H9 (cell line): Measurements from ENCODE around the gene MRPL1. TPM values are rescaled to one million over a fixed set of nuclear protein-coding genes. Genes with fewer than 3 reads are reported as not detected.

ENCODE experiments used
- DNase-seq: peaks from one replicate; pipeline ENCODE4 v3.0.0-alpha.2; 2017
- H2AFZ ChIP-seq: one replicate; pipeline ENCODE4 v1.6.1; 2013; ENCODE audit warnings: mild to moderate bottlenecking, low read length, control low read depth, moderate library complexity
- H2AK5ac ChIP-seq: 2 replicates; pipeline ENCODE4 v1.6.1; 2013; ENCODE audit warnings: low read length, control low read depth, mixed read lengths; ENCODE audit not compliant: insufficient read length
- H2BK120ac ChIP-seq: one replicate; pipeline ENCODE4 v1.6.1; 2013; ENCODE audit warnings: low read depth, mild to moderate bottlenecking, low read length, control low read depth, inconsistent platforms; ENCODE audit not compliant: poor library complexity, severe bottlenecking
- H2BK12ac ChIP-seq: 2 replicates; pipeline ENCODE4 v1.6.1; 2013; ENCODE audit warnings: low read length, control low read depth, mixed read lengths, low read depth; ENCODE audit not compliant: insufficient read length
- H2BK15ac ChIP-seq: 2 replicates; pipeline ENCODE4 v1.6.1; 2013; ENCODE audit warnings: low read depth, low read length, control low read depth
- H2BK20ac ChIP-seq: one replicate; pipeline ENCODE4 v1.6.1; 2013; ENCODE audit warnings: low read depth, mild to moderate bottlenecking, low read length, control low read depth, inconsistent platforms; ENCODE audit not compliant: poor library complexity, severe bottlenecking
- H2BK5ac ChIP-seq: 2 replicates; pipeline ENCODE4 v1.6.1; 2013; ENCODE audit warnings: low read length, control low read depth, mixed read lengths; ENCODE audit not compliant: insufficient read length
- H3K14ac ChIP-seq: 2 replicates; pipeline ENCODE4 v1.6.1; 2013; ENCODE audit warnings: low read length, control low read depth; ENCODE audit not compliant: insufficient read depth
- H3K18ac ChIP-seq: 2 replicates; pipeline ENCODE4 v1.6.1; 2013; ENCODE audit warnings: low read depth, mild to moderate bottlenecking, mixed read lengths, low read length, control low read depth; ENCODE audit not compliant: insufficient read length
- H3K23ac ChIP-seq: 2 replicates; pipeline ENCODE4 v1.6.1; 2013; ENCODE audit warnings: low read length, control low read depth, mixed read lengths, low read depth; ENCODE audit not compliant: insufficient read length
- H3K23me2 ChIP-seq: 2 replicates; pipeline ENCODE4 v1.6.1; 2013; ENCODE audit warnings: low read depth, mild to moderate bottlenecking, mixed read lengths, low read length, control low read depth; ENCODE audit not compliant: insufficient read length, poor library complexity, severe bottlenecking
- H3K27ac ChIP-seq: 2 replicates; pipeline ENCODE4 v1.5.1; 2013; ENCODE audit warnings: low read length, control low read depth, mixed read lengths, low read depth; ENCODE audit not compliant: insufficient read length
- H3K27me3 ChIP-seq: 2 replicates; pipeline ENCODE4 v1.6.1; 2013; ENCODE audit warnings: low read length, control low read depth, inconsistent platforms; ENCODE audit not compliant: insufficient read depth
- H3K4ac ChIP-seq: 2 replicates; pipeline ENCODE4 v1.6.1; 2013; ENCODE audit warnings: low read depth, mild to moderate bottlenecking, control low read depth, inconsistent platforms, low read length, moderate library complexity
- H3K4me1 ChIP-seq: 2 replicates; pipeline ENCODE4 v1.6.1; 2013; ENCODE audit warnings: low read length, control low read depth, inconsistent platforms; ENCODE audit not compliant: insufficient read depth
- H3K4me2 ChIP-seq: 2 replicates; pipeline ENCODE4 v1.6.1; 2013; ENCODE audit warnings: low read length, control low read depth, mixed read lengths; ENCODE audit not compliant: insufficient read length, insufficient read depth
- H3K56ac ChIP-seq: 2 replicates; pipeline ENCODE4 v1.6.1; 2013; ENCODE audit warnings: low read depth, mild to moderate bottlenecking, mixed read lengths, low read length, control low read depth; ENCODE audit not compliant: insufficient read length
- H3K79me1 ChIP-seq: 2 replicates; pipeline ENCODE4 v1.6.1; 2013; ENCODE audit warnings: low read depth, mild to moderate bottlenecking, moderate library complexity, low read length, control low read depth, inconsistent platforms; ENCODE audit not compliant: insufficient read depth, poor library complexity, severe bottlenecking
- H3K79me2 ChIP-seq: 2 replicates; pipeline ENCODE4 v1.6.1; 2013; ENCODE audit warnings: low read length, control low read depth, inconsistent platforms; ENCODE audit not compliant: insufficient read depth
- H3K9ac ChIP-seq: 2 replicates; pipeline ENCODE4 v1.6.1; 2013; ENCODE audit warnings: low read length, control low read depth, mixed read lengths; ENCODE audit not compliant: insufficient read length; ENCODE audit errors: extremely low read depth
- H3K9me3 ChIP-seq: one replicate; pipeline ENCODE4 v1.6.1; 2013; ENCODE audit warnings: low read depth, low read length, inconsistent platforms; ENCODE audit not compliant: control insufficient read depth
- H3T11ph ChIP-seq: one replicate; pipeline ENCODE4 v1.6.1; 2013; ENCODE audit warnings: mild to moderate bottlenecking, low read length, control low read depth, inconsistent platforms
- H4K20me1 ChIP-seq: one replicate; pipeline ENCODE4 v1.6.1; 2013; ENCODE audit not compliant: control insufficient read depth, insufficient read length, insufficient read depth
- H4K5ac ChIP-seq: 2 replicates; pipeline ENCODE4 v1.6.1; 2013; ENCODE audit warnings: low read depth, mild to moderate bottlenecking, mixed read lengths, low read length, control low read depth; ENCODE audit not compliant: insufficient read length
- H4K8ac ChIP-seq: replicated peaks from 2 replicates; pipeline ENCODE4 v1.6.1; 2013; ENCODE audit warnings: low read length, control low read depth, mixed read lengths, low read depth; ENCODE audit not compliant: insufficient read length
- H4K91ac ChIP-seq: 2 replicates; pipeline ENCODE4 v1.6.1; 2013; ENCODE audit warnings: low read depth, mild to moderate bottlenecking, moderate library complexity, mixed read lengths, low read length, control low read depth; ENCODE audit not compliant: insufficient read length
- H3K27ac Mint-ChIP-seq, 3 experiments: 2 replicates in 2 of 3; 3 replicates in 1 of 3; pipeline ENCODE4 v1.8.0; 2020 to 2021; ENCODE audit warnings: mixed read lengths in 3 of 3, mild to moderate bottlenecking in 1 of 3, moderate library complexity in 1 of 3
- H3K27me3 Mint-ChIP-seq: 2 replicates; pipeline ENCODE4 v1.8.0; 2021; ENCODE audit warnings: low read depth, mild to moderate bottlenecking, moderate library complexity, mixed read lengths
- H3K36me3 Mint-ChIP-seq, 3 experiments: 2 replicates in 2 of 3; 3 replicates in 1 of 3; pipeline ENCODE4 v1.8.0; 2020 to 2021; ENCODE audit warnings: low read depth in 3 of 3, mixed read lengths in 3 of 3; ENCODE audit not compliant: insufficient read depth in 1 of 3
- H3K4me1 Mint-ChIP-seq, 2 experiments: 2 replicates each; pipeline ENCODE4 v1.8.0; 2020; ENCODE audit warnings: mixed read lengths in 2 of 2
- H3K4me3 Mint-ChIP-seq, 2 experiments: 2 replicates in 1 of 2; 3 replicates in 1 of 2; pipeline ENCODE4 v1.8.0; 2020 to 2021; ENCODE audit warnings: mild to moderate bottlenecking in 2 of 2, mixed read lengths in 2 of 2, moderate library complexity in 1 of 2
- H3K9me3 Mint-ChIP-seq, 2 experiments: 2 replicates in 1 of 2; 3 replicates in 1 of 2; pipeline ENCODE4 v1.8.0; 2020; ENCODE audit warnings: mild to moderate bottlenecking in 2 of 2, mixed read lengths in 2 of 2, moderate library complexity in 1 of 2
- WGBS: extraction: QIAGEN DNeasy Blood & Tissue Kit; methylation state at CpG from one replicate; pipeline ENCODE4 v1.1.7; 2013; ENCODE audit warnings: missing lambda C conversion rate, low lambda C conversion rate, mixed read lengths; ENCODE audit not compliant: insufficient read length; ENCODE audit errors: extremely low coverage; 5-methylcytosine and 5-hydroxymethylcytosine counted together
- total RNA-seq: library from RNA; stranded (reverse); gene quantifications from 2 replicates; pipeline ENCODE4 v1.2.1, GENCODE V29; 2021
- TF ChIP-seq, protein P1 (sequence below): fragments of 200-600 bp; sonication (generic); conservative IDR thresholded peaks from 3 replicates; pipeline ENCODE4 v1.8.0; 2021; ENCODE audit warnings: antibody characterized with exemption, mild to moderate bottlenecking

The MRPL1 gene
- total RNA-seq, 1 experiment from 2014 or later, result 39.0 TPM

DNA sequence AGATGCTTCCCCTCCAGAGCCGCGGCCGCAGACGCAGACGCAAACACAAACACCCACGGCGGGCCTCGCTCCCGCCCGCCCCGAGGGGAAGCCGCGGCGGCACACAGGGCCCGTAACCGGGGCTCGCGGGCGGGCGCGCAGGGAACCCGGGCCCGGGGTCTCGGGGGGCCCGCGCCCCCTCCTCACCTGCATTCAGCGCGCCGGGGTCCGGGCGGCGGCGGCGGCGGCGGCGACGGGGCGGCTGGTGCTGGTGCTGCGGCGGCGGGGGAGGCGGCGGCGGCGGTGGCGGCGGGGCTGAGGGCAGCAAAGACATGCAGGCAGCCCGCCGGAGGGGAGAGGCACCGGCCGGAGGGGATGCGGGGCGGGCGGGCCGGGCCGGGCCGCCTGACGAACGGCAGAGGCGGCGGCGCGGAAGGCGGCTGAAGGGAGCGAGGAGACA lies 43.2 kb upstream of the MRPL1 start:
- H3K4me3 Mint-ChIP-seq, result peak overlapping the region; percentile 94 to 97
- H4K8ac ChIP-seq, result no peak overlapping the region
- H3K4ac ChIP-seq, result no peak overlapping the region
- no peak overlapping the region for H3T11ph ChIP-seq
- H3K27me3 Mint-ChIP-seq, result peaks cover 6% of the 10 kb centered on the region; the same call in 1 of the 2 replicates
- H3K56ac ChIP-seq, result no peak overlapping the region
- H3K4me1 ChIP-seq, result no peaks in the 10 kb centered on the region; the same call in 1 of the 2 replicates
- no peak overlapping the region for H4K5ac ChIP-seq
- H3K27ac ChIP-seq, result no peak overlapping the region
- H3K23ac ChIP-seq, result no peak overlapping the region
- H3K9me3 ChIP-seq, result no peaks in the 10 kb centered on the region
- no peaks in the 10 kb centered on the region for H4K20me1 ChIP-seq
- H3K36me3 Mint-ChIP-seq, result no peaks in the 10 kb centered on the region; a peak in 1 of 7 replicates
- no peaks in the 10 kb centered on the region for H3K79me1 ChIP-seq
- H3K27ac Mint-ChIP-seq, result peak overlapping the region in 1 of 3 experiments; percentile 56; a peak in 1 of 7 replicates
- H4K91ac ChIP-seq, result no peak overlapping the region
- DNase-seq, result peak; percentile 32
- H2BK15ac ChIP-seq, result no peak overlapping the region
- peaks cover 14 to 17% of the 10 kb centered on the region in 2 experiments for H3K4me1 Mint-ChIP-seq
- H3K9ac ChIP-seq, result peak overlapping the region; percentile 39
- H2AK5ac ChIP-seq, result no peak overlapping the region
- no peak overlapping the region for H2BK120ac ChIP-seq
- no peaks in the 10 kb centered on the region; the same call in 1 of the 2 replicates for H3K79me2 ChIP-seq
- WGBS, result no CpG with 5 or more reads among the region's 66 CpGs
- no peak overlapping the region for H2AFZ ChIP-seq
- H3K14ac ChIP-seq, result 0 out of 2 replicates have a peak overlapping the region, but pooled peaks have one; percentile 34
- no peak overlapping the region for H2BK5ac ChIP-seq
- peak overlapping the region; percentile 69 for H3K4me2 ChIP-seq
- H2BK20ac ChIP-seq, result no peak overlapping the region
- H2BK12ac ChIP-seq, result no peak overlapping the region
- no peaks in the 10 kb centered on the region for H3K27me3 ChIP-seq
- H3K18ac ChIP-seq, result no peak overlapping the region
- H3K23me2 ChIP-seq, result peaks cover 8% of the 10 kb centered on the region
- TF ChIP-seq, protein P1, sequence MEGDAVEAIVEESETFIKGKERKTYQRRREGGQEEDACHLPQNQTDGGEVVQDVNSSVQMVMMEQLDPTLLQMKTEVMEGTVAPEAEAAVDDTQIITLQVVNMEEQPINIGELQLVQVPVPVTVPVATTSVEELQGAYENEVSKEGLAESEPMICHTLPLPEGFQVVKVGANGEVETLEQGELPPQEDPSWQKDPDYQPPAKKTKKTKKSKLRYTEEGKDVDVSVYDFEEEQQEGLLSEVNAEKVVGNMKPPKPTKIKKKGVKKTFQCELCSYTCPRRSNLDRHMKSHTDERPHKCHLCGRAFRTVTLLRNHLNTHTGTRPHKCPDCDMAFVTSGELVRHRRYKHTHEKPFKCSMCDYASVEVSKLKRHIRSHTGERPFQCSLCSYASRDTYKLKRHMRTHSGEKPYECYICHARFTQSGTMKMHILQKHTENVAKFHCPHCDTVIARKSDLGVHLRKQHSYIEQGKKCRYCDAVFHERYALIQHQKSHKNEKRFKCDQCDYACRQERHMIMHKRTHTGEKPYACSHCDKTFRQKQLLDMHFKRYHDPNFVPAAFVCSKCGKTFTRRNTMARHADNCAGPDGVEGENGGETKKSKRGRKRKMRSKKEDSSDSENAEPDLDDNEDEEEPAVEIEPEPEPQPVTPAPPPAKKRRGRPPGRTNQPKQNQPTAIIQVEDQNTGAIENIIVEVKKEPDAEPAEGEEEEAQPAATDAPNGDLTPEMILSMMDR, result no peak
- H3K9me3 Mint-ChIP-seq, result peaks cover 0 to 3% of the 10 kb centered on the region in 2 experiments; a peak in 3 of 5 replicates
